SHP77 treated with DMSO at 0.1 percent for 48 hours (cell line): ENCODE measurements around the gene ZNF362.

Experiments used
- DNase-seq: peaks from one replicate; lab custom pipeline; 2025; lab: John Stamatoyannopoulos, UW

The ZNF362 gene

DNA sequence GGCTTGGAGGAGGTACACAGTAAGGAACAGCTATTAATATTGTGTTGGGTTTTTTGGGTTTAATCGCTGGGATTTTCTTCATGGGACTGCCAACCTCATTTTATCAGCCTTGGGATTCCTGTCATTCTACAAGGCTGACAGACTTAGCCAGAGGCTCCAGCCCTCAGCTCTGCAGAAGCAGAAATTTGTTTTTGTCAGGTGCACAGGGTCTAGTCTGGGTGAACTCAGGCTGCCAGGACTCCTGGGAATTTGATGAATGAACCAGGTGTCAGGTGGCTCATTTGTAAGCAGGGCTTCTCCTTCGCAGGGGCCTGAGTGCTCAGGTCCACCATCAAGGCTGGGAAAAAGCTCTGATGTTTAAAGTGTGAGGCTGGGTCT is 11.5 kb upstream of the ZNF362 start:
- no peak for DNase-seq

GRCh38 chr1:33246171-33246570 is 10.1 kb upstream of the ZNF362 start:
- no peak for DNase-seq

DNA sequence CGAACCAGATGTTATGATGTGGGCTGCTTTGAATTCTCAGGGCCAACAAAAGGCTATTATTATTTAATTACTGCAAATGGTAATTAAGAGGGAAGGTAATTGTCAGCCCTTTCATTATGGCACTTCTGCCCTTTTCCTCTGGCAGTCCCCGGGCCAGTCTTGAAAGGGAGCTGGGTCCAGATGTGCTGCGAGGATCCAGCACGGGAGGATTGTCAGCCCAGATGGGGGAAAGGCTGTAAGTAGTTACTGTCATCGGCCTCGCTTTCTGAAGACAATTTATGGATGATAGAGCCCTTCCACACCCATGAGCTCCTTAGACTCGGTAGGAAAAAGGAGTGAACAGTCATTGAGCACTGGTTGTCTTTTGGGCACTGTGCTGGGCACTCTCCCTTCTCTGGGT is 8.7 kb upstream of the ZNF362 start:
- no peak for DNase-seq

- DNase-seq = no peak
These were observed 8.0 kb upstream of the ZNF362 start for GRCh38 chr1:33248244-33248643.

GRCh38 chr1:33249422-33249821 is 6.9 kb upstream of the ZNF362 start:
- DNase-seq = no peak

- no peak for DNase-seq
These were observed 6.1 kb upstream of the ZNF362 start for GRCh38 chr1:33250217-33250616.

DNA sequence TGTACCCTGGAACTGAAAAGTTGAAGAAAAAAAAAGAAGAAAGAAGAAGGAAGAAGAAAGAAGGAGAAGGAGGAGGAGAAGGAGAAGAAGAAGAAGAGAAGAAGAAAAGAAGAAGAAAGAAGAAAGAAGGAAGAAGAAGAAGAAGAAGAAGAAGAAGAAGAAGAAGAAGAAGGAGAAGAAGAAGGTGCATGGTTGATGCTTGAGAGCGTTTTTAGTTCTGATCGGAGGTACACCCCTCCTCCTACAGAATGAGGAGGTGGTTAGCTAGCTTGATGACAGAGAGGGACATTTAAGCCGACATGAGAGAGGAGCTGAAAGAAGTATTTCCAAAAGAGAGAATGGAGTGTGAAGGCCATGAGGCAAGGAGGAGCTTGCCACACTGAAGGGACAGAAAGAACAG is 5.6 kb upstream of the ZNF362 start:
- DNase-seq = no peak

DNA sequence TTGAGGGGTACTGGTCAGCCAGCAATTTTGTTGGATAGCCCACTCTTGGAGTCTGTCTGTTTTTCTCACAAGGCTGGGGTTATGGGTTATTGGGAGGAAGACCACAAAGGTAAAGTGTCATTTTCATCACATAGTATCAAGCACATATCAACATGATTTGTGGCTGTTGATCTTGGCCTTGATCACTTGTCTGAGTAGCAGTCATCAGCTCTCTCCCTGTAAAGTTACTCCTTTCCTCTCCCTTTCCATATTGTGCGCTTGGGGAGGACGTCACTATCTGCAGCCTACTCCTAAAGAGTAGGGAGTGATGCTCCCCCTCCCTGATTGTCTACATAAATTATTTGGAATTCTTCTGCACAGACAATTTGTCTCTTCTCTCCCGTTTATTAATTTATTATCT is 1.8 kb upstream of the ZNF362 start:
- DNase-seq = no peak

DNA sequence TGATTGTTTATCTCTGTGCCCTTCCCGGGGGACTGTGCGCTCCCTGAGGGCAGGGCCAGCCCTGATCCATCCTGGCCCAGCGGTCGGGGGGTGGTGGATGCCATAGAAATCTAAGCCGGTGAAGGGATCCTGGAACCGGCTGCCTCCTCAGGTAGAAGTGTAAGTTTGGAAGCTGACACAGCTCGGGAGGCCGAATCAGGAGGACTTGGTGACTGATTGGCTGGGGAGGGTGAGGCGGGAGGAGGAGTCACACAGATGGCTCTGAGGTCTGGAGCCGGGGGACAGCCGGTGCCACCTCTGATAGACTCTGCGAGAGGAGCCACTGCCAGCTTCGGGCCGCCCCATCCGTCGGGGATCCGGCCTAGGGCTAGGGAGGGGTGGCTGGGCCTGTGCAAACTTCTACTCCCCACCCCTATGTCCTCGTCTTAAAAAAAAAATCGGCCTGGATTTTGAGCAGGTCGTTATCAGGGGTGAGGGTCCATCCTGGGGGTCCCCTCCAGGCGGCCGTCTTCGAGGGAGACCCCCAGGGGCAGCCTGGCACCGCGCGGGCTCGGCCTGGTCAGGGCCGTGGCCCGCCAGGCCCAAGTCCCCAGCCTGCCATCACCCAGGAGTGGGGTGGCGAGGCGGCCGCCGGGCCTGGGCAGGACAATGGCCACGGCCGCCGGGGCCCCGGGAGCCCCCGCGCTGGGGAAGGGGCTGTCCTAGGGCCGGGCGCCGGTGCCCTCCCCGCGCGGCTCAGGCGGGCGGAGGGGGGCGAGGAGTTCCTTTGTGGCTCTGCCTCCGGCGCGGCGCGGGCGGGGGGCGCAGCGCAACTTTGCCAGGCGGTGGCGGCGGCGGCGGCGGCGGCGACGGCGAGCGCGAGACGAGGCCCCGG is 708 bp upstream of the ZNF362 start:
- DNase-seq = peak; percentile 31

DNA sequence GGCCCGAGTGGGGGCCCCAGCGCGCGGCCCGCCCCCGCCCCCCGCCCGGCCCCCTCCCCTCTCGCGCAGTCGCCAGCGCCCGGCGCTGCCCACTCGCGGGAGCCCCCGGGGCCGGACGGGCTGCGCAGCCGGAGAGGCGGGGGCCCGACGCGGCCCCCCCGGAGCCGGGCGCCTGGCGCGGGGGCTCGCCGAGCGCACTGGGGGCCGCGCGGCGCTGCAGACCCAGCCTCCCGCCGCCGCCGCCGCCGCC is 146 bp upstream of the ZNF362 start:
- DNase-seq = no peak

GRCh38 chr1:33257207-33257771 is 997 bp downstream of the ZNF362 start:
- no peak for DNase-seq

GRCh38 chr1:33257772-33258712 is 1.8 kb downstream of the ZNF362 start:
- DNase-seq = no peak

DNA sequence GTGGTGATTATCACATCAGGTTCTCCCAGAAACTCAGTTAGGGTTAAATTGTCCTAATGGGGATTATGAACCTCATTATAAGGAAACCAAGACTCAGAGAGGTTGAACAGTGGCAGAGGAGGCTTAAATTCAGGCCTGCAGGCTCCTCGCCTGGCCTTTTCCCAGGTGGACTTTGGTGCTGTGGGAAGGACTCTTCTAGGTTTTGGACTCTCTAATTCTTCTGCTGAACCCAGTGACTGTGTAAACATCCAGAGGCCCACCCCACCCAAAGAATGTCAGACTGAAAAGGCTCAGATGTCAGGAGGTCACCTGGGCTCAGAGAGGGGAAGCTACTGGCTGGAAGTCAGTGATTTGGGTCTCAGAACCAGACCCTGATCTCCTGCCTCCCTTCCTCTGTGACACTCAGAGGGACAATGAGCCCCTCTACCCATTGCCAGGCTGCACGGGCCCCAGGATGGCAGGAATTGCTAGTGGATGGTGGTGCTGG is 2.5 kb downstream of the ZNF362 start:
- no peak for DNase-seq

DNA sequence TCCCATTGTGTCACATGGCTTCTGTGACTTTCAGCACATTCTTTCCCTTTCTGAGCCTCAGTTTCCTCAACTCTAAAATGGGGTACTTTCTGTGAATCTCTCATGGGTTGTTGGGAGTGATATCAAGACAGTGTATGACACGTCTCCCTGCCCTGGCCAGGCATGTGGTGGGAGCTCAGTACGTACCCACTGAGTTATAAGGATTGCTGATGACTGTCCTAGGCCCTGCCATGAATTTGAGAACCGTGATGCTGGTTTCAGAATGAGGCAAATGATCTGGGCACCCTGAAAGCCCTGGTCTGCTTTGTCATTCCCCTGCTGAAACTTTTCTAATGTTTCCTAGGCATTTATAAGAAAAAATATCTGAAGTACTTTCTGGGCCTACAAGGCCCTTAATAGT is 3.6 kb downstream of the ZNF362 start:
- no peak for DNase-seq

- no peak for DNase-seq
These were observed 4.1 kb downstream of the ZNF362 start for GRCh38 chr1:33260439-33260838.

DNA sequence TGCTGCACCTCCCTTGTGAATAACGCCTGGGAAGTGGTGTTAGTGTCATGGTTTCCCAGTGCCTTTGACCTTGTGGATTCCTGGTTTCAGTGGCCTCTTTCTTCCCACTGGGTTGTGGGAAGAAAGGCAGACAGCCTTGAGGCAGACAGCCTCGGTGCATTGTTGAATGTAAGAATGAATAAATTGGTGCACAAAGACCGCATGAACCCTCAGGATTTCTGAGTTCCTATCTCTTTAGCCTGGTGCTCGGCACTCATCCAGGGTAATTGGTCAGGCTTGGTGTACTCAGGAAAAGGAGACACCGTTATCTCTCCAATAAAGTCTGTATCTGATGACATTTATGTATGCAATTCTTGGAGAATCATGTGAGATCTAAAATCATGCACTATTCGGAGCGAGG is 5.1 kb downstream of the ZNF362 start:
- no peak for DNase-seq

- no peak for DNase-seq
These were observed 7.7 kb downstream of the ZNF362 start for GRCh38 chr1:33263890-33264504.

GRCh38 chr1:33265780-33266605 is 9.7 kb downstream of the ZNF362 start:
- no peak for DNase-seq

DNA sequence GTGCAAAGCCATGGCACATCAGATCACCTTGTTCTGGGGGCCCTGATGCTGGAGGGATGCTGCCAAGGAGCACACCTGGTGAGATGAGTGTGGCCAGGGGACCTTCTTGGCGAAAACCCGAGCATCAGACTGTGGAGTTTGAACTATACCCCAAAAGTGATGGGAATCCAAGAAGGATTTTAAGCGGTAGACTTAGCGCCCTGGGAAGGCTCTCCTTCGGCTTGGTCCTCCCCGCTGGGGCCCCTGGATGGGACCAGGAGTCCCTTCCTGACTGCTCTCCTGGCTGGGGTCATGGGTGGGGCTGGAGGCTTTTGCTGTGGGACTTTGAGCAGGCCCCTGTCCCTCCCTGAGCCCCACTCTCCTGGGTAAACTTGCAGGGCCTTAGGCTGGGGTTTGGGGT is 10.5 kb downstream of the ZNF362 start:
- no peak for DNase-seq

- no peak for DNase-seq
These were observed 11.3 kb downstream of the ZNF362 start for GRCh38 chr1:33267468-33268205.

GRCh38 chr1:33268457-33268856 is 12.2 kb downstream of the ZNF362 start:
- DNase-seq = no peak
